Neuronal stem cell (in vitro differentiated cells): ENCODE data around the gene KDM1A.

Experiments
- DNase-seq: peaks from one replicate; pipeline ENCODE4 v3.0.0-alpha.2; 2013; ENCODE audit warnings: low spot score
- H2AFZ ChIP-seq: one replicate; pipeline ENCODE4 v1.6.1; 2013; ENCODE audit warnings: mild to moderate bottlenecking, low read length, inconsistent platforms
- H2AK5ac ChIP-seq: 2 replicates; pipeline ENCODE4 v1.6.1; 2013; ENCODE audit warnings: low read depth, mild to moderate bottlenecking, inconsistent platforms, low read length, moderate library complexity, mixed read lengths
- H2BK120ac ChIP-seq: 2 replicates; pipeline ENCODE4 v1.6.1; 2013; ENCODE audit warnings: low read depth, mild to moderate bottlenecking, inconsistent platforms, low read length, moderate library complexity, mixed read lengths
- H2BK12ac ChIP-seq: one replicate; pipeline ENCODE4 v1.6.1; 2013; ENCODE audit warnings: low read length, inconsistent platforms
- H2BK15ac ChIP-seq: 2 replicates; pipeline ENCODE4 v1.6.1; 2013; ENCODE audit warnings: mild to moderate bottlenecking, low read length, inconsistent platforms, mixed read lengths
- H2BK5ac ChIP-seq: one replicate; pipeline ENCODE4 v1.6.1; 2013; ENCODE audit warnings: inconsistent platforms, mild to moderate bottlenecking, low read length, moderate library complexity
- H3K14ac ChIP-seq: one replicate; pipeline ENCODE4 v1.6.1; 2013; ENCODE audit warnings: low read length, inconsistent platforms
- H3K18ac ChIP-seq: 2 replicates; pipeline ENCODE4 v1.6.1; 2013; ENCODE audit warnings: low read length, inconsistent platforms
- H3K23ac ChIP-seq: 2 replicates; pipeline ENCODE4 v1.6.1; 2013; ENCODE audit warnings: low read depth, mild to moderate bottlenecking, mixed read lengths, low read length, inconsistent platforms; ENCODE audit not compliant: poor library complexity
- H3K27ac ChIP-seq: replicated peaks from 3 replicates; pipeline ENCODE4 v1.5.1; 2013; ENCODE audit warnings: low read length, inconsistent platforms
- H3K27me3 ChIP-seq, 3 experiments: 2 replicates each; pipeline ENCODE4 v1.6.1; 2013; ENCODE audit warnings: low read length in 3 of 3, mild to moderate bottlenecking in 2 of 3, inconsistent platforms in 1 of 3, low read depth in 1 of 3, mixed read lengths in 1 of 3, moderate library complexity in 1 of 3; ENCODE audit not compliant: control insufficient read depth in 3 of 3, insufficient read depth in 3 of 3
- H3K36me3 ChIP-seq, 2 donors: replicated peaks in 1 of 2; 2 replicates each; pipeline ENCODE4 v1.6.1; 2013; ENCODE audit warnings: low read length in 2 of 2; ENCODE audit not compliant: control insufficient read depth in 2 of 2, insufficient read depth in 2 of 2
- H3K4ac ChIP-seq: 2 replicates; pipeline ENCODE4 v1.6.1; 2013; ENCODE audit warnings: inconsistent platforms, mild to moderate bottlenecking, low read length, moderate library complexity
- H3K4me1 ChIP-seq, 2 donors: 1 replicate in 1 of 2; 2 replicates in 1 of 2; pipeline ENCODE4 v1.6.1; 2013; ENCODE audit warnings: low read length in 2 of 2, low read depth in 1 of 2; ENCODE audit not compliant: control insufficient read depth in 2 of 2, insufficient read depth in 1 of 2
- H3K4me2 ChIP-seq: one replicate; pipeline ENCODE4 v1.6.1; 2013; ENCODE audit warnings: mild to moderate bottlenecking, low read length, inconsistent platforms; ENCODE audit not compliant: insufficient read depth, poor library complexity, severe bottlenecking
- H3K4me3 ChIP-seq, 2 donors: 2 replicates each; pipeline ENCODE4 v1.5.1; 2013; ENCODE audit warnings: low read length in 2 of 2, mild to moderate bottlenecking in 2 of 2, inconsistent platforms in 1 of 2, moderate library complexity in 1 of 2
- H3K79me1 ChIP-seq: one replicate; pipeline ENCODE4 v1.6.1; 2013; ENCODE audit warnings: low read depth, mild to moderate bottlenecking, inconsistent platforms, low read length, moderate library complexity
- H3K9ac ChIP-seq: one replicate; pipeline ENCODE4 v1.6.1; 2013; ENCODE audit warnings: mild to moderate bottlenecking, low read depth, low read length, inconsistent platforms; ENCODE audit not compliant: poor library complexity
- H3K9me3 ChIP-seq, 2 donors: replicated peaks in 1 of 2; 2 replicates each; pipeline versions ENCODE3 to v1.6.1; 2013; ENCODE audit warnings: low read length in 2 of 2, mild to moderate bottlenecking in 2 of 2, inconsistent platforms in 1 of 2, low read depth in 1 of 2, mixed read lengths in 1 of 2, moderate library complexity in 1 of 2; ENCODE audit not compliant: control insufficient read depth in 2 of 2, insufficient read depth in 1 of 2
- H4K8ac ChIP-seq: one replicate; pipeline ENCODE4 v1.6.1; 2013; ENCODE audit warnings: low read depth, mild to moderate bottlenecking, inconsistent platforms, low read length, moderate library complexity
- H4K91ac ChIP-seq: one replicate; pipeline ENCODE4 v1.6.1; 2013; ENCODE audit warnings: low read length, low read depth, mild to moderate bottlenecking, inconsistent platforms; ENCODE audit not compliant: poor library complexity
- WGBS, 2 donors: extraction: QIAGEN DNeasy Blood & Tissue Kit; methylation state at CpG; one replicate each; pipeline ENCODE4 v1.1.7; 2013; ENCODE audit warnings: missing lambda C conversion rate in 2 of 2, mixed read lengths in 1 of 2; ENCODE audit not compliant: insufficient read length in 2 of 2, insufficient replicate concordance in 1 of 2; ENCODE audit errors: extremely low coverage in 2 of 2; 5-methylcytosine and 5-hydroxymethylcytosine counted together

KDM1A gene

DNA sequence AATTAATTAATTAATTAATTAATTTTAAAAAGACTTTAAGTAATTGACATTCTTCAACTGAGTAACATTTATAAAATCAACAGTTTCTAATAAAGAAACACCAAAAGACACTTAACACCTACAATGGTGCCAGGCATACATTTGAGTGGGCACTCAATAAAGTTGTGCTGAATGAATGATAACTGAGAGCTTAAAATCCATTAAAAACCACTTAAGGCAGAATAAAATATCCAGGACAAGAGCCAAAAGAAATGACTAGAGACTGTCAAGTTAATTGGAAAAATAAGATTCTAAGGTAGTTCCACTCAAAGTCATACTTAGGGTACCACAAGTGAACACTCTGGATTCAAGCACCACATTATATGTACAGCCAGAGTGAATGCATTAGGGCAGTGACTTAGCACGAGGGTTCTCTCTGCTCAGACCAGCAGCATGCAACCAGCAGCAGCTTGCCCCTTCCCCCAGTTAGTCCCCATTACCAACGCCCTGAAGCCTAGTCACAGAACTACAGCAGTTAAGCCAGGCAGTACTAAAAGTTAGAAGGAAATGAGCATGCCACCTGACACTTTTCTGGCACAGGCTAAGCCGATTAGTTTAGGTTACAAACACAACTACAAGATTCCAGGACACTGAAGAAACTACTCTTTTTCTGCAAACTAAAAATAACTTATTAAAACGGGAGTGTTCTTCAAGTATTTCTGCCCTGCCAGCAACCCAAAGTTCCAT lies 102.9 kb downstream of the KDM1A start:
- no CpG with 5 or more reads among the region's 4 CpGs for WGBS, 2 donors
- Histone ChIP-seq H3K27me3 (no peaks in the 10 kb centered on the region), H3K18ac (no peak overlapping the region), H3K79me1 (peaks cover 3% of the 10 kb centered on the region), H3K4me2 (no peak overlapping the region), H3K9me3 (no peaks in the 10 kb centered on the region), H3K9ac (no peak overlapping the region), H3K4me3 (no peak overlapping the region), H2BK15ac (no peak overlapping the region), H4K91ac (no peak overlapping the region), H2AFZ (no peak overlapping the region), H3K14ac (no peak overlapping the region), H4K8ac (no peak overlapping the region), H2BK120ac (no peak overlapping the region), H2BK5ac (no peak overlapping the region), H3K23ac (no peak overlapping the region), H3K27ac (no peak overlapping the region), H2BK12ac (no peak overlapping the region), H3K4me1 (peaks cover 4 to 5% of the 10 kb centered on the region in 2 donors), H2AK5ac (no peak overlapping the region), H3K4ac (no peak overlapping the region), H3K36me3 (no peaks in the 10 kb centered on the region)
- no peak for DNase-seq

DNA sequence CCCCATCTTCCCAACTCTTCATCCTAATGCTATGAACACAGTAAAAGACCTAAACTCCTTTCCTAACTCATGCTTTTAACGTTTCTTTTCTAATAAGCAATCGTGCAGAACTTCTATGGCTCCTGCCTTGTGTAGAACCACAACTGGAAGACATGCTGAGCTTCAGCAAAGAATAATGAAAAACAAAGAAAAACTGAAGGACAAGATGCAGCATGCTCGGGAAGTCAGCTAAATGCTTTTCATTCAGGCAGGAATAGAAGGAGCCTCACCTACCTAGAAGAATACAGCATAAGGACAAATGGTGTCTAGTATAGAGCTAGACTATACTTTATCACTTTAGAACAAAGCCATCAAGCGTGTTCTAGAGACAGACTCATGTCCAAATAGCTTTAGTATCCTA lies 103.5 kb downstream of the KDM1A start:
- WGBS, 2 donors = no CpG with 5 or more reads among the region's 4 CpGs
- no peak for DNase-seq
- Histone ChIP-seq H2BK15ac (no peak overlapping the region), H2AK5ac (no peak overlapping the region), H2BK5ac (no peak overlapping the region), H3K14ac (no peak overlapping the region), H2BK12ac (no peak overlapping the region), H3K18ac (no peak overlapping the region), H3K4ac (no peak overlapping the region), H3K36me3 (no peaks in the 10 kb centered on the region), H4K8ac (no peak overlapping the region), H3K27ac (no peak overlapping the region), H3K4me1 (peaks cover 3 to 4% of the 10 kb centered on the region in 2 donors), H3K4me3 (no peak overlapping the region), H3K9me3 (no peaks in the 10 kb centered on the region), H3K23ac (no peak overlapping the region), H3K9ac (no peak overlapping the region), H3K79me1 (no peaks in the 10 kb centered on the region), H3K27me3 (no peaks in the 10 kb centered on the region), H2AFZ (no peak overlapping the region), H4K91ac (no peak overlapping the region), H2BK120ac (no peak overlapping the region), H3K4me2 (no peak overlapping the region)

DNA sequence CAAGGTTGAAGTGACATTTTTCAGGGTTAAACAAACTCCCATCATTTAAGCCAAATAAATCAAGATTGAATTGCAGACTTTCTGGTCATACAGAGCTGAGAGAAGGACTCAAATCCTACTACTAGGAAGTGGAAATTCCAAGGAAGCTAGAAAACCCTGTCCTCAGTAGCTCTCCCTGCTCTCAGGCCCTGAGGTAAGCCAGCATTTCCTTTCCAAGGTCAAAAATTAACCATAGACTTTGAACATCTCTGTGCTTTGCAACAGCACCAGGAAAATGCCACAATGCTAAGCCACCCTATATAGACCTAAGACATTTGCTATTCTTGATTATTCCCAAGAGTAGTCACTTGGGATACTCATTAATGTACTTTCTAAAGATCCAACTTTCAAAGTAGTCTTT lies 104.3 kb downstream of the KDM1A start:
- peaks cover 3 to 4% of the 10 kb centered on the region in 2 donors for H3K4me1 ChIP-seq
- no peaks in the 10 kb centered on the region for H3K27me3 ChIP-seq
- no peak overlapping the region for H2BK15ac ChIP-seq
- no peaks in the 10 kb centered on the region for H3K79me1 ChIP-seq
- no peak for DNase-seq
- H4K91ac ChIP-seq = no peak overlapping the region
- H3K4me2 ChIP-seq = no peak overlapping the region
- H3K14ac ChIP-seq = no peak overlapping the region
- H3K27ac ChIP-seq = no peak overlapping the region
- H3K9ac ChIP-seq = no peak overlapping the region
- H3K4me3 ChIP-seq = no peak overlapping the region
- no peak overlapping the region for H2BK120ac ChIP-seq
- H3K18ac ChIP-seq = no peak overlapping the region
- H3K23ac ChIP-seq = no peak overlapping the region
- H2BK12ac ChIP-seq = no peak overlapping the region
- H3K36me3 ChIP-seq = no peaks in the 10 kb centered on the region
- H2BK5ac ChIP-seq = no peak overlapping the region
- no peak overlapping the region for H4K8ac ChIP-seq
- H2AFZ ChIP-seq = no peak overlapping the region
- no peak overlapping the region for H2AK5ac ChIP-seq
- no peak overlapping the region for H3K4ac ChIP-seq
- H3K9me3 ChIP-seq = no peaks in the 10 kb centered on the region

GRCh38 chr1:23124259-23125026 lies 105.2 kb downstream of the KDM1A start:
- Histone ChIP-seq H2BK12ac (no peak overlapping the region), H3K9me3 (no peaks in the 10 kb centered on the region), H3K36me3 (no peaks in the 10 kb centered on the region), H3K79me1 (no peaks in the 10 kb centered on the region), H2AFZ (no peak overlapping the region), H3K4ac (no peak overlapping the region), H3K23ac (no peak overlapping the region), H2BK15ac (no peak overlapping the region), H3K4me2 (no peak overlapping the region), H3K4me3 (no peak overlapping the region), H3K4me1 (peaks cover 3 to 4% of the 10 kb centered on the region in 2 donors), H3K9ac (no peak overlapping the region), H3K14ac (no peak overlapping the region), H4K91ac (no peak overlapping the region), H2AK5ac (no peak overlapping the region), H3K27me3 (no peaks in the 10 kb centered on the region), H2BK5ac (no peak overlapping the region), H4K8ac (no peak overlapping the region), H3K18ac (no peak overlapping the region), H2BK120ac (no peak overlapping the region), H3K27ac (no peak overlapping the region)
- DNase-seq = no peak
- no CpG with 5 or more reads among the region's 4 CpGs for WGBS, 2 donors
